ENCODE measurements around the gene CCL16.
"Not testable (repeated sequence)": the region's sequence is repeated elsewhere in the genome, so short reads cannot be mapped to it uniquely, and the experiment has no call there.

Gene CCL16

GRCh38 chr17:36016555-36016954 lies 35.3 kb upstream of the CCL16 start:
- no peak overlapping the region for H3K4me3 ChIP-seq (ENCODE audit: low read length)
- TF ChIP-seq CTCF (IDR thresholded peaks at IDR 0.05; ENCODE audit: insufficient read depth, low read depth, low read length, missing control alignments), result no peak
- no peak for DNase-seq (ENCODE audit: low read depth)

- not testable (repeated sequence) for DNase-seq (ENCODE audit: low read depth); H3K4me3 ChIP-seq (ENCODE audit: low read length)
These were observed 34.6 kb upstream of the CCL16 start for GRCh38 chr17:36015895-36016294.

GRCh38 chr17:36014946-36015345 lies 33.6 kb upstream of the CCL16 start:
- H3K4me3 ChIP-seq (ENCODE audit: low read length), result no peak overlapping the region
- DNase-seq (ENCODE audit: low read depth), result no peak
- no peak for TF ChIP-seq CTCF (IDR thresholded peaks at IDR 0.05; ENCODE audit: insufficient read depth, low read depth, low read length, missing control alignments)

- no peak for DNase-seq (ENCODE audit: low read depth)
- TF ChIP-seq CTCF (IDR thresholded peaks at IDR 0.05; ENCODE audit: insufficient read depth, low read depth, low read length, missing control alignments), result no peak
- H3K4me3 ChIP-seq (ENCODE audit: low read length), result no peak overlapping the region
These were observed 29.9 kb upstream of the CCL16 start for GRCh38 chr17:36011201-36011600.

GRCh38 chr17:36008998-36009665 lies 27.8 kb upstream of the CCL16 start:
- peak; percentile 39 for TF ChIP-seq CTCF (IDR thresholded peaks at IDR 0.05; ENCODE audit: insufficient read depth, low read depth, low read length, missing control alignments)
- peak; percentile 39 for DNase-seq (ENCODE audit: low read depth)
- H3K4me3 ChIP-seq (ENCODE audit: low read length), result no peak overlapping the region

GRCh38 chr17:36004594-36005108 lies 23.4 kb upstream of the CCL16 start:
- DNase-seq (ENCODE audit: low read depth), result no peak
- H3K4me3 ChIP-seq (ENCODE audit: low read length), result no peak overlapping the region
- TF ChIP-seq CTCF (IDR thresholded peaks at IDR 0.05; ENCODE audit: insufficient read depth, low read depth, low read length, missing control alignments), result no peak

- DNase-seq (ENCODE audit: low read depth), result no peak
- TF ChIP-seq CTCF (IDR thresholded peaks at IDR 0.05; ENCODE audit: insufficient read depth, low read depth, low read length, missing control alignments), result no peak
- no peak overlapping the region for H3K4me3 ChIP-seq (ENCODE audit: low read length)
These were observed 21.3 kb upstream of the CCL16 start for GRCh38 chr17:36002631-36003030.

Data from epithelial cell of esophagus (primary cell).